Hepatocyte (in vitro differentiated cells): Measurements from ENCODE around the gene USP44.

Source experiments
- CTCF ChIP-seq: fragments of 200-600 bp; sonication (generic); IDR thresholded peaks from 2 replicates; pipeline ENCODE4 v1.5.1; 2016; ENCODE audit warnings: antibody characterized with exemption, mild to moderate bottlenecking; ENCODE audit not compliant: poor library complexity
- EZH2 ChIP-seq: fragments of 200-600 bp; sonication (generic); IDR thresholded peaks from 2 replicates; pipeline ENCODE4 v1.6.1; 2016; ENCODE audit warnings: antibody characterized with exemption, mild to moderate bottlenecking, borderline replicate concordance

- TF ChIP-seq CTCF (no peak), EZH2 (no peak)
These were observed 66.8 kb downstream of the USP44 start for GRCh38 chr12:95484524-95484923.
